B cell (primary cell): Measurements from ENCODE around the gene TOLLIP. TPM values are rescaled to one million over a fixed set of nuclear protein-coding genes. Genes with fewer than 3 reads are reported as not detected.

Experiments
- ATAC-seq: fragments of 200-7000 bp; cut with Tn5 transposase; one replicate; pipeline ENCODE4 v1.10.0; 2021; ENCODE audit warnings: low read depth, mild to moderate bottlenecking, moderate number of reproducible peaks, moderate library complexity
- CTCF ChIA-PET: fragments of 350-600 bp; sonication (Branson Sonifier 250); formaldehyde crosslinking; loops from one replicate; lab custom pipeline; 2021; ENCODE audit warnings: antibody characterized with exemption, inconsistent platforms; lab: Charles Lee
- POLR2A ChIA-PET: fragments of 350-600 bp; sonication (Branson Sonifier 250); formaldehyde crosslinking; loops from one replicate; lab custom pipeline; 2021; ENCODE audit warnings: antibody characterized with exemption; lab: Charles Lee
- DNase-seq: peaks from one replicate; pipeline ENCODE4 v3.0.0; 2013
- H2AFZ ChIP-seq: 2 replicates; pipeline ENCODE4 v1.6.1; 2012; ENCODE audit warnings: mild to moderate bottlenecking, low read depth, low read length; ENCODE audit not compliant: insufficient read depth, poor library complexity, severe bottlenecking
- H3K27ac ChIP-seq, 2 donors: 1 replicate in 1 of 2; 2 replicates in 1 of 2; pipeline ENCODE4 v1.5.1; 2012 to 2013; ENCODE audit warnings: low read length in 2 of 2, mild to moderate bottlenecking in 2 of 2, moderate library complexity in 1 of 2
- H3K27me3 ChIP-seq, 4 experiments: fragments of 200-600 bp in 1 of 4; sonication (generic) in 1 of 4; replicated peaks in 1 of 4; 1 replicate in 2 of 4; 2 replicates in 2 of 4; pipeline versions ENCODE4 v1.6.1 to v1.7.0; 2013 to 2016; ENCODE audit warnings: low read length in 3 of 4, mild to moderate bottlenecking in 2 of 4, mixed read lengths in 1 of 4, moderate library complexity in 1 of 4; ENCODE audit not compliant: insufficient read depth in 4 of 4, control insufficient read depth in 3 of 4; ENCODE audit errors: control extremely low read depth in 1 of 4
- H3K36me3 ChIP-seq, 2 experiments: replicated peaks in 1 of 2; 1 replicate in 1 of 2; 2 replicates in 1 of 2; pipeline versions ENCODE4 v1.6.1 to v1.7.1; 2013; ENCODE audit warnings: low read length in 1 of 2; ENCODE audit not compliant: insufficient read depth in 2 of 2, control insufficient read depth in 1 of 2; ENCODE audit errors: control extremely low read depth in 1 of 2, extremely low read depth in 1 of 2
- H3K4me1 ChIP-seq, 2 donors: fragments of 200-600 bp in 1 of 2; sonication (generic) in 1 of 2; 1 replicate in 1 of 2; 2 replicates in 1 of 2; pipeline versions ENCODE4 v1.5.1 to v1.6.1; 2013 to 2017; ENCODE audit warnings: low read length in 2 of 2; ENCODE audit not compliant: control insufficient read depth in 2 of 2, insufficient read depth in 2 of 2
- H3K4me2 ChIP-seq: replicated peaks from 2 replicates; pipeline ENCODE3; 2012; ENCODE audit warnings: mild to moderate bottlenecking, low read depth, low read length; ENCODE audit not compliant: poor library complexity, severe bottlenecking
- H3K4me3 ChIP-seq, 5 experiments: fragments of 200-600 bp in 1 of 5; sonication (generic) in 1 of 5; 1 replicate in 3 of 5; 2 replicates in 2 of 5; pipeline versions ENCODE4 v1.5.1 to v1.7.0; 2011 to 2016; ENCODE audit warnings: low read length in 4 of 5, mild to moderate bottlenecking in 4 of 5, low read depth in 2 of 5, control low read depth in 1 of 5, moderate library complexity in 1 of 5; ENCODE audit not compliant: insufficient read depth in 1 of 5; ENCODE audit errors: control extremely low read depth in 1 of 5, extremely low read depth in 1 of 5
- H3K79me2 ChIP-seq: fragments of 200-600 bp; sonication (generic); one replicate; pipeline ENCODE4 v1.6.0; 2016; ENCODE audit warnings: low read length; ENCODE audit not compliant: control insufficient read depth, insufficient read depth
- H3K9ac ChIP-seq: fragments of 200-600 bp; sonication (generic); 2 replicates; pipeline ENCODE4 v1.6.1; 2017; ENCODE audit warnings: mild to moderate bottlenecking, low read length, moderate library complexity
- H3K9me3 ChIP-seq, 3 donors: one replicate each; pipeline versions ENCODE4 v1.6.1 to v1.7.1; 2013; ENCODE audit warnings: low read length in 2 of 3; ENCODE audit not compliant: control insufficient read depth in 2 of 3, insufficient read depth in 1 of 3; ENCODE audit errors: control extremely low read depth in 1 of 3
- H4K20me1 ChIP-seq: 2 replicates; pipeline ENCODE4 v1.6.0; 2012; ENCODE audit warnings: mild to moderate bottlenecking, low read length; ENCODE audit not compliant: insufficient read depth, control insufficient read depth, poor library complexity, severe bottlenecking
- H3K27ac Mint-ChIP-seq: one replicate; pipeline ENCODE4 v1.8.0; 2021; ENCODE audit warnings: mixed read lengths
- H3K27me3 Mint-ChIP-seq: one replicate; pipeline ENCODE4 v1.8.0; 2021; ENCODE audit warnings: mixed read lengths
- H3K4me1 Mint-ChIP-seq: one replicate; pipeline ENCODE4 v1.8.0; 2021; ENCODE audit warnings: mixed read lengths
- H3K4me3 Mint-ChIP-seq: one replicate; pipeline ENCODE4 v1.8.0; 2021; ENCODE audit warnings: mixed read lengths
- H3K9me3 Mint-ChIP-seq: one replicate; pipeline ENCODE4 v1.8.0; 2022; ENCODE audit warnings: mixed read lengths; ENCODE audit not compliant: insufficient read depth
- EZH2 ChIP-seq: IDR thresholded peaks from 2 replicates; pipeline ENCODE4 v1.6.1; 2012; ENCODE audit warnings: borderline replicate concordance, low read depth, mild to moderate bottlenecking, moderate library complexity, low read length; ENCODE audit not compliant: insufficient read depth, poor library complexity, severe bottlenecking
- WGBS: methylation state at CpG from one replicate; pipeline ENCODE4 v1.1.5; 2013; ENCODE audit warnings: missing lambda C conversion rate; ENCODE audit not compliant: insufficient coverage; 5-methylcytosine and 5-hydroxymethylcytosine counted together
- intact Hi-C: fragments of 100-400 bp; cut with micrococcal nuclease; formaldehyde crosslinking; loops from one replicate; pipeline ENCODE4 v1.10.0; 2022
- polyA plus RNA-seq: library from polyadenylated mRNA; depleted of rRNA; stranded (reverse); fragments of >200 nt; gene quantifications from 2 replicates; pipeline ENCODE4 v1.2.3, GENCODE V29; 2012
- total RNA-seq, 2 donors: library from RNA; stranded (reverse); fragments of 120-200 nt in 1 of 2; gene quantifications; 1 replicate in 1 of 2; 2 replicates in 1 of 2; pipeline versions ENCODE4 v1.2.3 to v1.2.4, GENCODE V29; 2013 to 2022
- TF ChIP-seq, protein P1 (sequence below): fragments of 200-600 bp; IDR thresholded peaks from one replicate; pipeline ENCODE4 v1.8.0; 2022; ENCODE audit warnings: antibody characterized with exemption, mild to moderate bottlenecking

Gene TOLLIP
- total and polyA plus RNA-seq, 2 donors (not counting 1 experiment from before 2014, with no cell fraction given): 34.7 to 52.5 TPM

DNA sequence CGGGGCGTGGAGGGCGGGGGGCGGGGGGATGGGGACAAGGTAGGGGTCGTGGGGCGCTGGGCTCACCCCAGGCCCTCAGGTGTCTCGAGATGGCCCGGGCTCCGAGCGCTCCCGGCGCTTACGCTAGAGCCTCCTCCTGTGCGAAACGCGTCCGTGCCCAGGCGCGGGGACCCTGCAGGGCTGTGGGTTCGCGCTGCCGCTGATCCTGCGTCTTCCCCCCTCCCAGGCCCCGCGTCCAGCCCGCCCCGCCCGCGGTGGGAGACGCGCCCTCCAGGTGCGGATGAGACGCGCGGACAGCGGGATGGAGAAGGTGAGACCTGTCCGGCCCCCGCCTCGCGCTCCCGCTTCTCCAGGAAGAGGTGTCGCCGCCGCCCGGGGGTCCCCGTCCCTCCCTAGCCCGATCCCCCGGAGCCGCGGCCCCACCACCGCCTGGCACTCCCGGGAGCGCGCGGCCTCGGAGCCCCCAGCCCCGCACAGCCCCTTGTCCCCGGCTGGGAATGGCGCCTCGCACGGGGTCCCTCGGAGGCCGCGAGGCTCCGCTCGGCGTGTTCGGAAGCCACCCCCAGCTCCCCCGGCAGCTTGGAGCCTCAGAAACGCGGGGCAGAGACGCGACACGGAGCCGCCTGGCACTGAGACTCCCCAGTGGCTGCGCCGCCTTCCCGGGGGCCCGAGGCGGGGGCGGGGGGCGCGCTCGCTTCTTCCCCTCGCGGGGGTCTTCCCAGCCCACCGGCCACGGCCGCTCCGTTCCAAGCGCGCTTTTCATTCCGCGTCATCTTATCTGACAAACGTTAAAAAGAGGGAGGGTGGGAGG, 27.6 kb upstream of the TOLLIP start:
- Mint-ChIP-seq H3K4me1 (peaks cover 21% of the 10 kb centered on the region), H3K9me3 (peaks cover 8% of the 10 kb centered on the region), H3K4me3 (no peak overlapping the region), H3K27me3 (no peaks in the 10 kb centered on the region), H3K27ac (no peak overlapping the region)
- intact Hi-C loops: loop anchor here (1.0 to 2.0 kb wide), 2 partner anchors 28 to 74 kb away; partner anchors contain the start of gene TOLLIP
- peak overlapping the region; percentile 78 for H2AFZ ChIP-seq
- ATAC-seq: peak; percentile 50
- TF ChIP-seq, protein P1, sequence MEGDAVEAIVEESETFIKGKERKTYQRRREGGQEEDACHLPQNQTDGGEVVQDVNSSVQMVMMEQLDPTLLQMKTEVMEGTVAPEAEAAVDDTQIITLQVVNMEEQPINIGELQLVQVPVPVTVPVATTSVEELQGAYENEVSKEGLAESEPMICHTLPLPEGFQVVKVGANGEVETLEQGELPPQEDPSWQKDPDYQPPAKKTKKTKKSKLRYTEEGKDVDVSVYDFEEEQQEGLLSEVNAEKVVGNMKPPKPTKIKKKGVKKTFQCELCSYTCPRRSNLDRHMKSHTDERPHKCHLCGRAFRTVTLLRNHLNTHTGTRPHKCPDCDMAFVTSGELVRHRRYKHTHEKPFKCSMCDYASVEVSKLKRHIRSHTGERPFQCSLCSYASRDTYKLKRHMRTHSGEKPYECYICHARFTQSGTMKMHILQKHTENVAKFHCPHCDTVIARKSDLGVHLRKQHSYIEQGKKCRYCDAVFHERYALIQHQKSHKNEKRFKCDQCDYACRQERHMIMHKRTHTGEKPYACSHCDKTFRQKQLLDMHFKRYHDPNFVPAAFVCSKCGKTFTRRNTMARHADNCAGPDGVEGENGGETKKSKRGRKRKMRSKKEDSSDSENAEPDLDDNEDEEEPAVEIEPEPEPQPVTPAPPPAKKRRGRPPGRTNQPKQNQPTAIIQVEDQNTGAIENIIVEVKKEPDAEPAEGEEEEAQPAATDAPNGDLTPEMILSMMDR: no peak
- TF ChIP-seq EZH2: no peak
- WGBS: 17% methylated on average over 83 of the region's 95 CpGs
- no peak overlapping the region for H3K27ac ChIP-seq
- H3K36me3 ChIP-seq: no peaks in the 10 kb centered on the region
- H3K9me3 ChIP-seq: peaks cover 0 to 37% (median 7%) of the 10 kb centered on the region in 3 donors
- ChIA-PET CTCF (no interaction called here), POLR2A (no interaction called here)
- H3K27me3 ChIP-seq: peaks cover 0 to 8% (median 0%) of the 10 kb centered on the region in 4 experiments
- peak; percentile 72 for DNase-seq
- peak overlapping the region in 4 of 5 experiments; percentile 15 to 37 (median 27) for H3K4me3 ChIP-seq
- no peak overlapping the region for H3K9ac ChIP-seq
- no peaks in the 10 kb centered on the region for H4K20me1 ChIP-seq
- peaks cover 12 to 13% of the 10 kb centered on the region in 2 donors for H3K4me1 ChIP-seq
- H3K79me2 ChIP-seq: no peaks in the 10 kb centered on the region
- peak overlapping the region; percentile 75 for H3K4me2 ChIP-seq
